Osteocyte (in vitro differentiated cells): Measurements from ENCODE around the gene INAFM2. TPM values are rescaled to one million over a fixed set of nuclear protein-coding genes. Genes with fewer than 3 reads are reported as not detected.

Source experiments
- DNase-seq: peaks from one replicate; pipeline ENCODE4 v3.0.0; 2021; ENCODE audit warnings: mixed read lengths; ENCODE audit not compliant: unreplicated experiment; ENCODE audit errors: extremely low spot score
- H3K27ac Mint-ChIP-seq: one replicate; pipeline ENCODE4 v1.8.0; 2021; ENCODE audit warnings: mild to moderate bottlenecking, mixed read lengths; ENCODE audit not compliant: unreplicated experiment
- H3K27me3 Mint-ChIP-seq: one replicate; pipeline ENCODE4 v1.8.0; 2021; ENCODE audit warnings: mixed read lengths; ENCODE audit not compliant: unreplicated experiment
- H3K36me3 Mint-ChIP-seq: one replicate; pipeline ENCODE4 v1.8.0; 2021; ENCODE audit warnings: mixed read lengths; ENCODE audit not compliant: unreplicated experiment
- H3K4me1 Mint-ChIP-seq: one replicate; pipeline ENCODE4 v1.8.0; 2021; ENCODE audit warnings: mixed read lengths; ENCODE audit not compliant: unreplicated experiment
- H3K4me3 Mint-ChIP-seq: one replicate; pipeline ENCODE4 v1.8.0; 2021; ENCODE audit warnings: mild to moderate bottlenecking, moderate library complexity, mixed read lengths; ENCODE audit not compliant: unreplicated experiment
- H3K9me3 Mint-ChIP-seq: one replicate; pipeline ENCODE4 v1.8.0; 2021; ENCODE audit warnings: mixed read lengths; ENCODE audit not compliant: unreplicated experiment
- CTCF ChIP-seq: fragments of 200-600 bp; sonication (generic); IDR thresholded peaks from 2 replicates; pipeline ENCODE4 v1.5.0; 2021; ENCODE audit warnings: antibody characterized with exemption, mild to moderate bottlenecking, moderate library complexity
- total RNA-seq: library from RNA; stranded (reverse); gene quantifications from 2 replicates; pipeline ENCODE4 v1.2.1, GENCODE V29; 2021

INAFM2 gene
- total RNA-seq, 1 donor from 2014 or later: 69.0 TPM

GRCh38 chr15:40322531-40323238 lies 807 bp upstream of the INAFM2 start:
- H3K9me3 Mint-ChIP-seq: no peaks in the 10 kb centered on the region
- H3K4me1 Mint-ChIP-seq: peaks cover 50% of the 10 kb centered on the region
- H3K27me3 Mint-ChIP-seq: no peaks in the 10 kb centered on the region
- H3K27ac Mint-ChIP-seq: peak overlapping the region; percentile 91
- peaks cover 8% of the 10 kb centered on the region for H3K36me3 Mint-ChIP-seq
- TF ChIP-seq CTCF: no peak
- no peak for DNase-seq
- peak overlapping the region; percentile 76 for H3K4me3 Mint-ChIP-seq

GRCh38 chr15:40323953-40324937 lies 753 bp downstream of the INAFM2 start:
- no peaks in the 10 kb centered on the region for H3K9me3 Mint-ChIP-seq
- DNase-seq: no peak
- H3K4me1 Mint-ChIP-seq: peaks cover 66% of the 10 kb centered on the region
- H3K36me3 Mint-ChIP-seq: peaks cover 8% of the 10 kb centered on the region
- no peaks in the 10 kb centered on the region for H3K27me3 Mint-ChIP-seq
- no peak for TF ChIP-seq CTCF
- H3K27ac Mint-ChIP-seq: peak overlapping the region; percentile 92
- peak overlapping the region; percentile 82 for H3K4me3 Mint-ChIP-seq

- TF ChIP-seq CTCF: no peak
- Mint-ChIP-seq H3K4me3 (peak overlapping the region; percentile 82), H3K27me3 (no peaks in the 10 kb centered on the region), H3K9me3 (no peaks in the 10 kb centered on the region), H3K27ac (peak overlapping the region; percentile 92), H3K36me3 (peaks cover 8% of the 10 kb centered on the region), H3K4me1 (peaks cover 75% of the 10 kb centered on the region)
- DNase-seq: no peak
These were observed 1.7 kb downstream of the INAFM2 start for GRCh38 chr15:40325188-40325587.

- Mint-ChIP-seq H3K27me3 (no peaks in the 10 kb centered on the region), H3K4me1 (peaks cover 80% of the 10 kb centered on the region), H3K36me3 (peaks cover 8% of the 10 kb centered on the region), H3K9me3 (no peaks in the 10 kb centered on the region), H3K4me3 (peak overlapping the region; percentile 82), H3K27ac (peak overlapping the region; percentile 92)
- DNase-seq: no peak
- no peak for TF ChIP-seq CTCF
These were observed 2.2 kb downstream of the INAFM2 start for GRCh38 chr15:40325700-40326099.

GRCh38 chr15:40327457-40327856 lies 4.0 kb downstream of the INAFM2 start:
- Mint-ChIP-seq H3K4me1 (peaks cover 73% of the 10 kb centered on the region), H3K9me3 (no peaks in the 10 kb centered on the region), H3K4me3 (peak overlapping the region; percentile 82), H3K36me3 (peaks cover 12% of the 10 kb centered on the region), H3K27me3 (no peaks in the 10 kb centered on the region), H3K27ac (peak overlapping the region; percentile 92)
- TF ChIP-seq CTCF: no peak
- no peak for DNase-seq
